ENCODE data around the gene SSBP3. TPM values are rescaled to one million over a fixed set of nuclear protein-coding genes. Genes with fewer than 3 reads are reported as not detected.

Gene SSBP3
- polyA plus RNA-seq, 1 donor (not counting 4 experiments of a cell fraction or from before 2014, with no cell fraction given), result 16.9 TPM

DNA sequence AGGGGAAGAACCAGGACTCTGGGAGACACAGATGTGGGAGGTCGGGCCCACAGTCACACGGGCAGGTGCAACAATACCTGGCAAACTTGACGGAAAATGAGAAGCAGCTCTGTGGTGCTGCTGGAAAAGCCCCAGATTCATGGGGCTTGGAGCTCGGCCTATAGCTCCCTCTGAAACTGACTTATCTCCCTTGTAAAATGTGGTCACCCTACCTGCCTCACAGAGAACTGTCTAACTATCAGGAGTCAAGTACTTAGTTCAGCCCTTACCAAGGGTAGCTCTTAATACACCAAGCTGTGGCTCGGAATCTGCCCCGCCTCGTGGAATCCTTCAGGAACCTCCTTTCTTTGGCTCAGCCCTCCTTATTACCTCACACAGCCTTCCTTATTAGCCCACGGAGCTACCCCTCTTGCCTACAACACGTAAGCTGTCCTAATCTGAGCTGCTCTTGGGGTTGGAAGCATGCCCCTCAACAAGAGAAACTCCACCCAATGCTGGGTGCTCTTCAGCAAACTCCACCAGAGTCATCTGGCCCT, 137.4 kb downstream of the SSBP3 start:
- Histone ChIP-seq H3K27me3 (ENCODE audit: control insufficient read depth, extremely low read depth, insufficient read depth, low read length) (no peaks in the 10 kb centered on the region), H2AFZ (ENCODE audit: control insufficient read depth, low read length) (no peak overlapping the region), H3K9me1 (ENCODE audit: control insufficient read depth, extremely low read depth, insufficient read depth, low read length) (no peaks in the 10 kb centered on the region), H3K9me3 (ENCODE audit: control insufficient read depth, low read depth, low read length) (no peaks in the 10 kb centered on the region), H3K27ac (ENCODE audit: control insufficient read depth, insufficient read depth, low read length) (no peak overlapping the region), H3K36me3 (ENCODE audit: control insufficient read depth in 2 of 2, extremely low read depth in 1 of 2, insufficient read depth in 2 of 2, low read length in 2 of 2) (peaks cover 0 to 2% of the 10 kb centered on the region in 2 experiments), H4K20me1 (ENCODE audit: control insufficient read depth, extremely low read depth, insufficient read depth, low read length) (no peaks in the 10 kb centered on the region), H3K4me1 (ENCODE audit: control insufficient read depth, extremely low read depth, insufficient read depth, low read length) (peaks cover 11% of the 10 kb centered on the region), H3K4me2 (ENCODE audit: control insufficient read depth, extremely low read depth, insufficient read depth, low read depth, low read length) (no peak overlapping the region), H3K79me2 (ENCODE audit: control insufficient read depth, insufficient read depth, low read length) (no peaks in the 10 kb centered on the region), H3K4me3 (ENCODE audit: control insufficient read depth in 2 of 3, extremely low read depth in 1 of 3, insufficient read depth in 2 of 3, low read depth in 1 of 3, low read length in 3 of 3) (no peak overlapping the region), H3K9ac (ENCODE audit: control insufficient read depth, extremely low read depth, insufficient read depth, low read length) (no peak overlapping the region)
- dilution Hi-C loops (cut with MboI; ENCODE audit: extremely low pct_ligation_motif_present, low sequenced_read_pairs), result no loop called here
- FAIRE-seq (no peak), DNase-seq (ENCODE audit: low read depth, low spot score) (no peak)
- no peak for TF ChIP-seq CTCF (optimal IDR thresholded peaks at IDR 0.05 in 1 of 3, IDR thresholded peaks at IDR 0.05 in 1 of 3, conservative IDR thresholded peaks at IDR 0.05 in 1 of 3; ENCODE audit: extremely low read depth in 1 of 3, insufficient read depth in 2 of 3, low read length in 3 of 3)
- no peak for TF ChIP-seq EZH2 (IDR thresholded peaks at IDR 0.05; ENCODE audit: low read length)

DNA sequence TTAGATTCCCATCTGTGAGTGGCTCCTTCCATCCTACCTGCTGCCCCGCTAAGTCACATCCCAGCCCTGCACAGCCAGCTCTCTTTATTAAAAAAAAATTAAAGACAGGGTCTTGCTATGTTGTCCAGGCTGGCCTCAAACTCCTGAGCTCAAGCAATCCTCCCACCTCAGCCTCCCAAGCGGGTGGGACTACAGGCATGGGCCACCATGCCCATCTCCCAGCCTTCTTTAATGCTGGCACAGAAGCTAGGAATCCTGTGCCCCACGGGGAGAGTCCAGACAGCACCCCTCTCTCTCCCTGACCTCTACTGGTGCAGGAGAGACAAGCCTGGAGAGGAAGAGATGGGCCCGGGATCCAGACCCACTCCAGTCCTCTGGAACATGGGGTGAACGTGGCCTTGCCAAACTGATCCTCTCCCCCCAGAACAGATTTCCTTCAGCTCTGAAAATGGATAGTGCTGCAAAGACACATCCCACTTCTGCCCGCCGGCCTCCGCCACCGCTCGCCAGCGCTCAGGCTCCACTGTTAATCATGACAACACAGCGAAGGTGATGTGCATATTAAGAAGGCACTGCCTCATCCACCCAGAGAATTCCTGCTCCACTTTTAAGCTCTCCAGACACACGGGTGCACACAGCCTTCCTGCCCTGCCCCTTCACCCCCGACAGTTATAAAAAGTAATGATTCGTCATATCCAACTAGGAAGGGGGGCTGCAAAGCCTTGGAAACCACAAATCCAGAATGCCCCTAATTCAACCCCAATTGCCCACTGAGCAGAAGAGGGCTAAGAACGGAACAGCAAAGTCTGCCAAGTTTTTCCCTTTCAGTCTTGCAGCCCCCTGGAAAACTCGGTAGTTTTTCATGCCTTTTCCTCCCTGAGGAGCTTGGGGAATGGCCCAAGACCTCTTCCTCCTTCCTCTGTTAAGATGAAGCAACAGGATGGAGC, 138.1 kb downstream of the SSBP3 start:
- no peaks in the 10 kb centered on the region for H3K9me3 ChIP-seq (ENCODE audit: control insufficient read depth, low read depth, low read length)
- H2AFZ ChIP-seq (ENCODE audit: control insufficient read depth, low read length), result no peak overlapping the region
- H3K27ac ChIP-seq (ENCODE audit: control insufficient read depth, insufficient read depth, low read length), result no peak overlapping the region
- H3K9ac ChIP-seq (ENCODE audit: control insufficient read depth, extremely low read depth, insufficient read depth, low read length), result no peak overlapping the region
- H3K79me2 ChIP-seq (ENCODE audit: control insufficient read depth, insufficient read depth, low read length), result no peaks in the 10 kb centered on the region
- DNase-seq (ENCODE audit: low read depth, low spot score) (no peak), FAIRE-seq (no peak)
- no peaks in the 10 kb centered on the region for H4K20me1 ChIP-seq (ENCODE audit: control insufficient read depth, extremely low read depth, insufficient read depth, low read length)
- H3K4me1 ChIP-seq (ENCODE audit: control insufficient read depth, extremely low read depth, insufficient read depth, low read length), result peaks cover 15% of the 10 kb centered on the region
- no peak overlapping the region for H3K4me3 ChIP-seq (ENCODE audit: control insufficient read depth in 2 of 3, extremely low read depth in 1 of 3, insufficient read depth in 2 of 3, low read depth in 1 of 3, low read length in 3 of 3)
- H3K9me1 ChIP-seq (ENCODE audit: control insufficient read depth, extremely low read depth, insufficient read depth, low read length), result no peaks in the 10 kb centered on the region
- peaks cover 0 to 2% of the 10 kb centered on the region in 2 experiments for H3K36me3 ChIP-seq (ENCODE audit: control insufficient read depth in 2 of 2, extremely low read depth in 1 of 2, insufficient read depth in 2 of 2, low read length in 2 of 2)
- no peaks in the 10 kb centered on the region for H3K27me3 ChIP-seq (ENCODE audit: control insufficient read depth, extremely low read depth, insufficient read depth, low read length)
- TF ChIP-seq CTCF (optimal IDR thresholded peaks at IDR 0.05 in 1 of 3, IDR thresholded peaks at IDR 0.05 in 1 of 3, conservative IDR thresholded peaks at IDR 0.05 in 1 of 3; ENCODE audit: extremely low read depth in 1 of 3, insufficient read depth in 2 of 3, low read length in 3 of 3) (no peak), EZH2 (IDR thresholded peaks at IDR 0.05; ENCODE audit: low read length) (no peak)
- H3K4me2 ChIP-seq (ENCODE audit: control insufficient read depth, extremely low read depth, insufficient read depth, low read depth, low read length), result no peak overlapping the region
- dilution Hi-C loops (cut with MboI; ENCODE audit: extremely low pct_ligation_motif_present, low sequenced_read_pairs), result no loop called here
